Measurements from ENCODE around the gene L1CAM. TPM values are rescaled to one million over a fixed set of nuclear protein-coding genes. Genes with fewer than 3 reads are reported as not detected.

Gene L1CAM
- total RNA-seq, 1 donor from 2014 or later = 8.0 TPM

GRCh38 chrX:153865685-153866084 lies 20.3 kb downstream of the L1CAM start:
- intact Hi-C loops (cut with micrococcal nuclease) = no loop called here

- intact Hi-C loops (cut with micrococcal nuclease) = no loop called here
Measured at GRCh38 chrX:153865321-153865580, 20.7 kb downstream of the L1CAM start.

- intact Hi-C loops (cut with micrococcal nuclease) = no loop called here
Measured at GRCh38 chrX:153864561-153865320, 21.2 kb downstream of the L1CAM start.

GRCh38 chrX:153864101-153864500 lies 21.9 kb downstream of the L1CAM start:
- intact Hi-C loops (cut with micrococcal nuclease) = no loop called here

GRCh38 chrX:153863251-153863991 lies 22.6 kb downstream of the L1CAM start:
- intact Hi-C loops (cut with micrococcal nuclease) = no loop called here

- intact Hi-C loops (cut with micrococcal nuclease) = no loop called here
Measured at GRCh38 chrX:153862369-153863250, 23.4 kb downstream of the L1CAM start.

- intact Hi-C loops (cut with micrococcal nuclease) = no loop called here
Measured at GRCh38 chrX:153861733-153862310, 24.2 kb downstream of the L1CAM start.

- intact Hi-C loops (cut with micrococcal nuclease) = no loop called here
Measured at GRCh38 chrX:153861151-153861550, 24.8 kb downstream of the L1CAM start.

- intact Hi-C loops (cut with micrococcal nuclease) = no loop called here
Measured at GRCh38 chrX:153857348-153857903, 28.5 kb downstream of the L1CAM start.

GRCh38 chrX:153854702-153855101 lies 31.3 kb downstream of the L1CAM start:
- intact Hi-C loops (cut with micrococcal nuclease) = no loop called here

- intact Hi-C loops (cut with micrococcal nuclease) = no loop called here
Measured at GRCh38 chrX:153853902-153854267, 32.1 kb downstream of the L1CAM start.

- intact Hi-C loops (cut with micrococcal nuclease) = no loop called here
Measured at GRCh38 chrX:153853180-153853901, 32.6 kb downstream of the L1CAM start.

GRCh38 chrX:153851981-153852380 lies 34.0 kb downstream of the L1CAM start:
- intact Hi-C loops (cut with micrococcal nuclease) = no loop called here

GRCh38 chrX:153848325-153848724 lies 37.6 kb downstream of the L1CAM start:
- intact Hi-C loops (cut with micrococcal nuclease) = no loop called here

- intact Hi-C loops (cut with micrococcal nuclease) = no loop called here
Measured at GRCh38 chrX:153845842-153846241, 40.1 kb downstream of the L1CAM start.

GRCh38 chrX:153845195-153845594 lies 40.8 kb downstream of the L1CAM start:
- intact Hi-C loops (cut with micrococcal nuclease) = no loop called here

GRCh38 chrX:153844509-153845082 lies 41.4 kb downstream of the L1CAM start:
- intact Hi-C loops (cut with micrococcal nuclease) = no loop called here

- intact Hi-C loops (cut with micrococcal nuclease) = no loop called here
Measured at GRCh38 chrX:153836921-153837320, 49.1 kb downstream of the L1CAM start.

- intact Hi-C loops (cut with micrococcal nuclease) = no loop called here
Measured at GRCh38 chrX:153832728-153833127, 53.2 kb downstream of the L1CAM start.

- intact Hi-C loops (cut with micrococcal nuclease) = no loop called here
Measured at GRCh38 chrX:153831429-153832150, 54.4 kb downstream of the L1CAM start.
